GM23338 (cell line): ENCODE data around the gene ANKRD31. TPM values are rescaled to one million over a fixed set of nuclear protein-coding genes. Genes with fewer than 3 reads are reported as not detected.

Experiments
- ATAC-seq: fragments of 200-7000 bp; cut with Tn5 transposase; 3 replicates; pipeline ENCODE4 v1.9.1; 2020
- DNase-seq: peaks from one replicate; pipeline ENCODE4 v3.0.0-alpha.2; 2015; ENCODE audit warnings: low spot score
- H2AFZ ChIP-seq: fragments of 200-600 bp; sonication (generic); 2 replicates; pipeline ENCODE4 v1.8.0; 2016; ENCODE audit warnings: antibody characterized with exemption, mild to moderate bottlenecking, moderate library complexity
- H3F3A ChIP-seq: fragments of 200-600 bp; sonication (generic); replicated peaks from 2 replicates; pipeline ENCODE4 v1.8.0; 2017; ENCODE audit warnings: antibody characterized with exemption, mixed run types, low read depth
- H3K27ac ChIP-seq: fragments of 200-600 bp; sonication (generic); 2 replicates; pipeline ENCODE4 v1.6.1; 2016; ENCODE audit warnings: low read depth
- H3K27me3 ChIP-seq: fragments of 200-600 bp; sonication (generic); 2 replicates; pipeline ENCODE4 v1.8.0; 2016; ENCODE audit warnings: mild to moderate bottlenecking, mixed run types, moderate library complexity; ENCODE audit not compliant: insufficient read depth
- H3K36me3 ChIP-seq: fragments of 200-600 bp; sonication (generic); 2 replicates; pipeline ENCODE4 v1.8.0; 2016; ENCODE audit warnings: mild to moderate bottlenecking; ENCODE audit not compliant: insufficient read depth
- H3K4me1 ChIP-seq: fragments of 200-600 bp; sonication (generic); 2 replicates; pipeline ENCODE4 v1.8.0; 2016; ENCODE audit warnings: mild to moderate bottlenecking, moderate library complexity; ENCODE audit not compliant: insufficient read depth
- H3K4me2 ChIP-seq: fragments of 200-600 bp; sonication (generic); 2 replicates; pipeline ENCODE4 v1.7.1; 2017; ENCODE audit warnings: mixed run types
- H3K4me3 ChIP-seq: fragments of 200-600 bp; sonication (generic); 2 replicates; pipeline ENCODE4 v1.6.1; 2016; ENCODE audit warnings: mixed run types
- H3K79me2 ChIP-seq: fragments of 200-600 bp; sonication (generic); replicated peaks from 2 replicates; pipeline ENCODE4 v1.8.0; 2017; ENCODE audit warnings: mild to moderate bottlenecking; ENCODE audit not compliant: insufficient read depth
- H3K9me2 ChIP-seq: fragments of 200-600 bp; sonication (generic); 2 replicates; pipeline ENCODE4 v1.8.0; 2017; ENCODE audit not compliant: insufficient read depth
- H4K20me1 ChIP-seq: fragments of 200-600 bp; sonication (generic); replicated peaks from 2 replicates; pipeline ENCODE4 v1.8.0; 2017; ENCODE audit warnings: mild to moderate bottlenecking; ENCODE audit not compliant: insufficient read depth
- H3K27ac Mint-ChIP-seq: 2 replicates; pipeline ENCODE4 v1.8.0; 2020; ENCODE audit warnings: inconsistent platforms, mild to moderate bottlenecking, moderate library complexity, mixed read lengths
- H3K27me3 Mint-ChIP-seq: 3 replicates; pipeline ENCODE4 v1.8.0; 2022; ENCODE audit warnings: low read depth, mild to moderate bottlenecking, moderate library complexity, mixed read lengths, inconsistent platforms; ENCODE audit not compliant: insufficient read depth, poor library complexity
- H3K36me3 Mint-ChIP-seq: 3 replicates; pipeline ENCODE4 v1.8.0; 2021; ENCODE audit warnings: low read depth, mild to moderate bottlenecking, inconsistent platforms, moderate library complexity, mixed read lengths
- H3K4me1 Mint-ChIP-seq: 3 replicates; pipeline ENCODE4 v1.8.0; 2020; ENCODE audit warnings: mild to moderate bottlenecking, inconsistent platforms, mixed read lengths
- H3K4me3 Mint-ChIP-seq: 3 replicates; pipeline ENCODE4 v1.8.0; 2021; ENCODE audit warnings: moderate library complexity, mild to moderate bottlenecking, inconsistent platforms, mixed read lengths
- H3K9me3 Mint-ChIP-seq: 3 replicates; pipeline ENCODE4 v1.8.0; 2020; ENCODE audit warnings: moderate library complexity, mild to moderate bottlenecking, inconsistent platforms, mixed read lengths
- CREB1 ChIP-seq: fragments of 250-450 bp; sonication (Bioruptor Pico); IDR thresholded peaks from 2 replicates; pipeline ENCODE4 v1.5.0; 2020; ENCODE audit warnings: low read depth, mild to moderate bottlenecking, moderate library complexity
- CTCF ChIP-seq, 2 experiments: fragments of 200-600 bp in 1 of 2; sonication (generic) in 1 of 2; conservative IDR thresholded peaks; 2 replicates each; pipeline versions ENCODE4 v1.5.1 to v1.6.1; 2016 to 2017; ENCODE audit warnings: antibody characterized with exemption in 2 of 2, low read depth in 2 of 2, mild to moderate bottlenecking in 2 of 2, moderate library complexity in 1 of 2
- ETS1 ChIP-seq: IDR thresholded peaks from 2 replicates; pipeline ENCODE4 v1.6.1; 2016; ENCODE audit warnings: antibody characterized with exemption
- EZH2 ChIP-seq: fragments of 200-600 bp; sonication (generic); IDR thresholded peaks from one replicate; pipeline ENCODE4 v1.8.0; 2017; ENCODE audit warnings: antibody characterized with exemption, mild to moderate bottlenecking, low read depth; ENCODE audit not compliant: unreplicated experiment
- EZH2phosphoT487 ChIP-seq: fragments of 200-600 bp; sonication (generic); IDR thresholded peaks from one replicate; pipeline ENCODE4 v1.8.1; 2018; ENCODE audit warnings: antibody characterized with exemption; ENCODE audit not compliant: unreplicated experiment
- JUNB ChIP-seq: IDR thresholded peaks from one replicate; pipeline ENCODE4 v1.6.1; 2016; ENCODE audit warnings: antibody characterized with exemption; ENCODE audit not compliant: unreplicated experiment
- NANOG ChIP-seq: IDR thresholded peaks from 2 replicates; pipeline ENCODE4 v1.6.1; 2016; ENCODE audit warnings: antibody characterized with exemption, borderline replicate concordance
- POLR2AphosphoS5 ChIP-seq: IDR thresholded peaks from 2 replicates; pipeline ENCODE4 v1.6.1; 2016; ENCODE audit warnings: antibody characterized with exemption, low read depth
- REST ChIP-seq: IDR thresholded peaks from one replicate; pipeline ENCODE4 v1.6.1; 2018; ENCODE audit warnings: antibody characterized with exemption; ENCODE audit not compliant: unreplicated experiment
- STAT1 ChIP-seq: IDR thresholded peaks from one replicate; pipeline ENCODE4 v1.6.1; 2016; ENCODE audit warnings: antibody characterized with exemption; ENCODE audit not compliant: unreplicated experiment
- ZNF114 ChIP-seq: fragments of 250-450 bp; sonication (Bioruptor Pico); IDR thresholded peaks from 2 replicates; pipeline ENCODE4 v1.5.0; 2020; ENCODE audit warnings: mild to moderate bottlenecking, moderate library complexity
- ZNF331 ChIP-seq: fragments of 250-450 bp; sonication (Bioruptor Pico); IDR thresholded peaks from 2 replicates; pipeline ENCODE4 v1.5.0; 2020; ENCODE audit warnings: low read depth, mild to moderate bottlenecking, moderate library complexity
- polyA plus RNA-seq: library from polyadenylated mRNA; unstranded; fragments of >200 nt; fragmentation: Nextera tagmentation; extraction: Ambion mirVana; gene quantifications from 2 replicates; pipeline ENCODE4 v1.2.1, GENCODE V29; 2016
- total RNA-seq: library from RNA; depleted of rRNA; stranded (reverse); fragments of >200 nt; shearing (Covaris generic); gene quantifications from 2 replicates; pipeline ENCODE4 v1.2.3, GENCODE V29; 2014
- TF ChIP-seq, protein P1 (sequence below): fragments of 250-450 bp; sonication (Bioruptor Pico); IDR thresholded peaks from 2 replicates; pipeline ENCODE4 v1.5.0; 2020; ENCODE audit warnings: mild to moderate bottlenecking, moderate library complexity

Gene ANKRD31
- total and polyA plus RNA-seq, 2 experiments from 2014 or later, result 0.18 to 0.59 TPM

DNA sequence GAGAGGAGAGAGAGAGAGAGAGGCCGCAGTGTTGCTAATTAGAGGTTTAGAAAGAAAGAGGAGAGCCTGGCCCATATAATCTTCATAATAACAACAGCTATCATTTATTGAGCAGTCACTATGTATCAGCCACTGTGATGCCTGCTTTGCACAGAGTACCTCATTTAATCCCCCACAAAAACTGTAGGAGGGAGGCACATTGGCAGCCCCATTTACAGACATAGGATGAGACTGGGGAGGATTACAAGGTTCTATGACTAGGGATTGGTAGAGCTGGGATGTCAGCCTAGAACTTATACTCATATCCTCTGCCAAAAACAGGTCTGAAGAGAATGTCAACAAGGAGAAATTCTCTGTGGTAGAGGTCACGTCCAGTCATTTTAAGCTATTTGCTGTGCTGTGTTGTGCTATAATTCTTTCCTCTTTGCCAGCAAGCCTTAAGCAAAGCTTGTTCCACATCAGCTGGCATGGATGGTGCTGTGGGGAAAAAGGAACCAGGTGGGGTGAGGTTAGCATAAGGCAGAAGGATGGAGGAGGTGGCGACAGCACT is 177.6 kb downstream of the ANKRD31 start:
- DNase-seq, result no peak
- Histone ChIP-seq H3K9me2 (no peaks in the 10 kb centered on the region), H3K27ac (no peak overlapping the region), H3F3A (no peaks in the 10 kb centered on the region), H3K36me3 (no peaks in the 10 kb centered on the region), H3K4me1 (peaks cover 20% of the 10 kb centered on the region), H3K4me2 (no peak overlapping the region), H2AFZ (no peak overlapping the region), H3K79me2 (no peaks in the 10 kb centered on the region), H3K27me3 (peaks cover 8% of the 10 kb centered on the region), H4K20me1 (no peaks in the 10 kb centered on the region), H3K4me3 (no peak overlapping the region)
- ATAC-seq, result no peak
- no peaks in the 10 kb centered on the region; the same call in 2 of the 3 replicates for H3K9me3 Mint-ChIP-seq
- no peak overlapping the region for H3K4me3 Mint-ChIP-seq
- H3K36me3 Mint-ChIP-seq, result no peaks in the 10 kb centered on the region
- TF ChIP-seq POLR2AphosphoS5 (no peak), ZNF114 (CRISPR knock-in tag) (no peak), ZNF331 (CRISPR knock-in tag) (no peak), STAT1 (no peak), JUNB (no peak), ETS1 (no peak), EZH2phosphoT487 (no peak), CTCF (conservative IDR thresholded peaks at IDR 0.05; ENCODE audit: low read depth in 2 of 2) (no peak), REST (no peak), EZH2 (no peak), CREB1 (CRISPR knock-in tag) (no peak), NANOG (no peak)
- TF ChIP-seq, protein P1, sequence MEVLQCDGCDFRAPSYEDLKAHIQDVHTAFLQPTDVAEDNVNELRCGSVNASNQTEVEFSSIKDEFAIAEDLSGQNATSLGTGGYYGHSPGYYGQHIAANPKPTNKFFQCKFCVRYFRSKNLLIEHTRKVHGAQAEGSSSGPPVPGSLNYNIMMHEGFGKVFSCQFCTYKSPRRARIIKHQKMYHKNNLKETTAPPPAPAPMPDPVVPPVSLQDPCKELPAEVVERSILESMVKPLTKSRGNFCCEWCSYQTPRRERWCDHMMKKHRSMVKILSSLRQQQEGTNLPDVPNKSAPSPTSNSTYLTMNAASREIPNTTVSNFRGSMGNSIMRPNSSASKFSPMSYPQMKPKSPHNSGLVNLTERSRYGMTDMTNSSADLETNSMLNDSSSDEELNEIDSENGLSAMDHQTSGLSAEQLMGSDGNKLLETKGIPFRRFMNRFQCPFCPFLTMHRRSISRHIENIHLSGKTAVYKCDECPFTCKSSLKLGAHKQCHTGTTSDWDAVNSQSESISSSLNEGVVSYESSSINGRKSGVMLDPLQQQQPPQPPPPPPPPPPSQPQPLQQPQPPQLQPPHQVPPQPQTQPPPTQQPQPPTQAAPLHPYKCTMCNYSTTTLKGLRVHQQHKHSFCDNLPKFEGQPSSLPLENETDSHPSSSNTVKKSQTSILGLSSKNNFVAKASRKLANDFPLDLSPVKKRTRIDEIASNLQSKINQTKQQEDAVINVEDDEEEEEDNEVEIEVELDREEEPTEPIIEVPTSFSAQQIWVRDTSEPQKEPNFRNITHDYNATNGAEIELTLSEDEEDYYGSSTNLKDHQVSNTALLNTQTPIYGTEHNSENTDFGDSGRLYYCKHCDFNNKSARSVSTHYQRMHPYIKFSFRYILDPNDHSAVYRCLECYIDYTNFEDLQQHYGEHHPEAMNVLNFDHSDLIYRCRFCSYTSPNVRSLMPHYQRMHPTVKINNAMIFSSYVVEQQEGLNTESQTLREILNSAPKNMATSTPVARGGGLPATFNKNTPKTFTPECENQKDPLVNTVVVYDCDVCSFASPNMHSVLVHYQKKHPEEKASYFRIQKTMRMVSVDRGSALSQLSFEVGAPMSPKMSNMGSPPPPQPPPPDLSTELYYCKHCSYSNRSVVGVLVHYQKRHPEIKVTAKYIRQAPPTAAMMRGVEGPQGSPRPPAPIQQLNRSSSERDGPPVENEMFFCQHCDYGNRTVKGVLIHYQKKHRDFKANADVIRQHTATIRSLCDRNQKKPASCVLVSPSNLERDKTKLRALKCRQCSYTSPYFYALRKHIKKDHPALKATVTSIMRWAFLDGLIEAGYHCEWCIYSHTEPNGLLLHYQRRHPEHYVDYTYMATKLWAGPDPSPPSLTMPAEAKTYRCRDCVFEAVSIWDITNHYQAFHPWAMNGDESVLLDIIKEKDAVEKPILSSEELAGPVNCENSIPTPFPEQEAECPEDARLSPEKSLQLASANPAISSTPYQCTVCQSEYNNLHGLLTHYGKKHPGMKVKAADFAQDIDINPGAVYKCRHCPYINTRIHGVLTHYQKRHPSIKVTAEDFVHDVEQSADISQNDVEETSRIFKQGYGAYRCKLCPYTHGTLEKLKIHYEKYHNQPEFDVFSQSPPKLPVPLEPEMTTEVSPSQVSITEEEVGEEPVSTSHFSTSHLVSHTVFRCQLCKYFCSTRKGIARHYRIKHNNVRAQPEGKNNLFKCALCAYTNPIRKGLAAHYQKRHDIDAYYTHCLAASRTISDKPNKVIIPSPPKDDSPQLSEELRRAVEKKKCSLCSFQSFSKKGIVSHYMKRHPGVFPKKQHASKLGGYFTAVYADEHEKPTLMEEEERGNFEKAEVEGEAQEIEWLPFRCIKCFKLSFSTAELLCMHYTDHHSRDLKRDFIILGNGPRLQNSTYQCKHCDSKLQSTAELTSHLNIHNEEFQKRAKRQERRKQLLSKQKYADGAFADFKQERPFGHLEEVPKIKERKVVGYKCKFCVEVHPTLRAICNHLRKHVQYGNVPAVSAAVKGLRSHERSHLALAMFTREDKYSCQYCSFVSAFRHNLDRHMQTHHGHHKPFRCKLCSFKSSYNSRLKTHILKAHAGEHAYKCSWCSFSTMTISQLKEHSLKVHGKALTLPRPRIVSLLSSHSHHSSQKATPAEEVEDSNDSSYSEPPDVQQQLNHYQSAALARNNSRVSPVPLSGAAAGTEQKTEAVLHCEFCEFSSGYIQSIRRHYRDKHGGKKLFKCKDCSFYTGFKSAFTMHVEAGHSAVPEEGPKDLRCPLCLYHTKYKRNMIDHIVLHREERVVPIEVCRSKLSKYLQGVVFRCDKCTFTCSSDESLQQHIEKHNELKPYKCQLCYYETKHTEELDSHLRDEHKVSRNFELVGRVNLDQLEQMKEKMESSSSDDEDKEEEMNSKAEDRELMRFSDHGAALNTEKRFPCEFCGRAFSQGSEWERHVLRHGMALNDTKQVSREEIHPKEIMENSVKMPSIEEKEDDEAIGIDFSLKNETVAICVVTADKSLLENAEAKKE (CRISPR knock-in tag), result no peak
- H3K4me1 Mint-ChIP-seq, result peaks cover 33% of the 10 kb centered on the region
- H3K27ac Mint-ChIP-seq, result no peak overlapping the region
- H3K27me3 Mint-ChIP-seq, result peaks cover 21% of the 10 kb centered on the region
